Epithelial cell of umbilical artery (primary cell): ENCODE data around the gene NARS2. TPM values are rescaled to one million over a fixed set of nuclear protein-coding genes. Genes with fewer than 3 reads are reported as not detected.

Source experiments
- total RNA-seq: library from RNA; depleted of rRNA; stranded (reverse); fragments of >200 nt; gene quantifications from 2 replicates; pipeline ENCODE4 v1.2.3, GENCODE V29; 2014

NARS2 gene
- 21.4 and 23.3 TPM in 2 replicates for total RNA-seq

DNA sequence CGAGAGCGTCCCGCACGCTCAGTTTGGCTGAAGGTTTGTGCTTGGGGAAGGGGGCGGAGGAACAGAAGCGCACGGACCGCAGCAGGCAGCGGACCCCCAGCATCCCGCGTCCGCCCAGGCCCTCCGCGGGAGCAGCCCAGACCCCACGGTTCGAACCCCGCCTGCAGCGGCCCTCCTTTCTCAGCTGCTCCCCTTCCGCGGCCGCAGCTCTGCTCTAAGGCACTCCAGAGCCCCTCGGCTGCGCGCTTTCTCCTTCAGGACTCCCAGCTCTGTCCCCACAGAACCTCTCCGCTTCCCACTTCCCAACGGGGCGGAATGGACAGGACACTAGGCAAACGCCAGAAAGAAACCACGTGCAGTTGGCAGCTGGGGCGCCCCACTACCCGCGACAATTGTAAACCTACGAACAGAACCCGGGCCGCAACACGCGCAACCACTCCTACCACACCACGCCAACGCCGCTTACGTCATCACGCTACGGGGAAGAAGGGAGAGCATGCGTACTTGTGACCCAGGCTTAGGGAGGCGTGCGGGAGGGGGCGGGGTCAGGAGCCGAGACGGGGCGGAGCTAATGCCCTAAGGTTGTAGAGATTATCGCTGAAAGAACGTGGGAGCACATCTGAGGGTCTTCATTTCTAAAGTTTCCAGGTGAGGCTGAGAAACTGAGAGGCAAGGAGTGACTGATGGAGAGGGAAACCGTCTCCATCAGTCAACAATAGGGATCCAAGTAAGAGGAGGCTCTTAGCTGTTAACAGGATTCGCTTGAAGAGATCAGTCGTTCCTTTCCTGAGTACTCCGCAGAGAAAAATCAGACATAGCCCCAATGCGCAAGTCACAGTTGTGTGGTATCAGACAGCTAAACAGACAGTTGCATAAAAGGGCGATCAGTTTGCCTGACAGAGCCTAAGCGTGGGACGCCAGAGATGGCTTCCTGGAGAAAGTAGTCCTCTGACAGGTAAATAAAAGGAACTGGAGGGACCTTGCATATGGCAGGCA lies at the start of gene NARS2:
Gene NARS2, minus strand, starts transcription at position 479 of the 996 bp plus-strand sequence. Its CDS starts 376 bp downstream, at position 103.

DNA sequence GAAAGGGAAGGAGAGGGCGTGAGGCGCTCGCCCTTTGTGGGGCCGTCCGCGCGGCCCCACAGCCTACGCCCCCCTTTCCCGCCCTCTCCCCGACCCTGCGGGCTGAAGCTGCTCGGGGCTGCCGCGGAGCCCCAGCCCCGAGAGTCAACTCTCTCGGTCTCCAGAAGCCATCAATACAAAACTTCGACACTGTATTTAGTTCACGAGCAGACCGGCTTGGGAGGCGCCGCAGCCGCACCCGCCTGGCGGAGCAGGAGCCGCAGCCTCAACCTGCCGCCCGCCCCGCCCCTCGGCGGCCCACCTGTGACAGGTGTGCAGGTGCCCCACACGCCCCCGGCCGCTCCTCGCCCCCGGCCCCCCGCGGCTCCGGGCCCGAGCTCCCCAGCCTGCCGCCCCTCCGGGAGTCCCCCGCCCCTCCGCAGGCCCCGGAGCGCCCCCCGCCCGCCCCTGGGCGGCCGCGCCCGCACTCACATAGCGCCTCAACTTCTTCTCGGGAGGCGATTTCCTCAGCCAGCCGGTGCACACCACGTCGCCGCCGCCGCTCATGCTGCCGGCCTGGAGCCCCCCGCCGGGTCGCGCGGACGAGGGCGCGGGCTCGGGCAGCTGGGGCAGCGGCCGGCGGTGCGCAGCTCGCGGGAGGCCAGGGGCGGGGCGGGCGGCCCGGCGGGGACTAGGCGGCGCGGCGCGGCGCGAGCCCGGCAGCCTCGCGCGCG lies 157.3 kb downstream of the NARS2 start, which contains the start of gene GAB2:
Gene GAB2, minus strand, starts transcription at position 646 of the 713 bp plus-strand sequence. Its CDS starts 100 bp downstream, at position 546.

Other genes starting within 250 kb of the NARS2 start
- 16.6 and 21.6 TPM in 2 replicates for gene GAB2, start 157.0 kb downstream of the NARS2 start, total RNA-seq